HepG2 (cell line): Measurements from ENCODE around the gene TEX261. TPM values are rescaled to one million over a fixed set of nuclear protein-coding genes. Genes with fewer than 3 reads are reported as not detected.

Experiments used
- CTCF ChIP-seq: sonication (generic); formaldehyde crosslinking; IDR thresholded peaks from 2 replicates; pipeline ENCODE4 v1.5.0; 2020; ENCODE audit warnings: mild to moderate bottlenecking, missing genetic modification reagents, moderate library complexity
- DBP ChIP-seq: sonication (generic); formaldehyde crosslinking; IDR thresholded peaks from 2 replicates; pipeline ENCODE4 v1.4.0; 2020; ENCODE audit warnings: missing genetic modification reagents; ENCODE audit errors: not compliant biosample characterization
- ELK4 ChIP-seq: sonication (generic); formaldehyde crosslinking; IDR thresholded peaks from 2 replicates; pipeline ENCODE4 v1.9.0; 2021; ENCODE audit warnings: missing genetic modification reagents, borderline replicate concordance
- FOXO1 ChIP-seq: sonication (generic); formaldehyde crosslinking; IDR thresholded peaks from 2 replicates; pipeline ENCODE4 v1.4.0; 2020; ENCODE audit warnings: missing genetic modification reagents
- GMEB2 ChIP-seq: IDR thresholded peaks from 2 replicates; pipeline ENCODE4 v1.6.1; 2016; ENCODE audit warnings: missing biosample characterization, missing genetic modification reagents, low read depth
- TBX3 ChIP-seq: fragments of 450-650 bp; IDR thresholded peaks from 2 replicates; pipeline ENCODE4 v1.6.1; 2017; ENCODE audit warnings: antibody characterized with exemption, mild to moderate bottlenecking, inconsistent platforms, borderline replicate concordance
- ZFP91 ChIP-seq: sonication (generic); formaldehyde crosslinking; IDR thresholded peaks from 2 replicates; pipeline ENCODE4 v1.9.0; 2022; ENCODE audit warnings: missing genetic modification reagents, mild to moderate bottlenecking, borderline replicate concordance
- ZNF275 ChIP-seq: sonication (generic); formaldehyde crosslinking; IDR thresholded peaks from 2 replicates; pipeline ENCODE4 v1.8.0; 2022; ENCODE audit warnings: missing genetic modification reagents, mild to moderate bottlenecking, inconsistent platforms, borderline replicate concordance
- ZNF318 ChIP-seq: sonication (generic); formaldehyde crosslinking; IDR thresholded peaks from 2 replicates; pipeline ENCODE4 v1.4.0; 2020; ENCODE audit warnings: mild to moderate bottlenecking, missing genetic modification reagents
- ZNF543 ChIP-seq: sonication (generic); formaldehyde crosslinking; IDR thresholded peaks from 2 replicates; pipeline ENCODE4 v1.4.0; 2020; ENCODE audit warnings: mild to moderate bottlenecking, missing genetic modification reagents
- polyA plus RNA-seq, 8 experiments: library from polyadenylated mRNA; depleted of rRNA in 3 of 8; stranded (reverse) in 7 of 8; unstranded in 1 of 8; fragments of >200 nt; fragmentation: Illumina TruSeq in 4 of 8; extraction: Trizol in 4 of 8; gene quantifications; 2 replicates each; pipeline versions ENCODE4 v1.2.1 to v1.2.3, GENCODE V29; 2011 to 2016; ENCODE audit warnings: low read depth in 4 of 8, missing spikeins in 1 of 8, mixed read lengths in 1 of 8; ENCODE audit not compliant: insufficient read depth in 1 of 8
- total RNA-seq, 5 experiments: library from RNA; depleted of rRNA; stranded (reverse); fragments of >200 nt; fragmentation: Illumina TruSeq; extraction: Trizol; gene quantifications; 2 replicates each; pipeline ENCODE4 v1.2.3, GENCODE V29; 2016; ENCODE audit warnings: low read depth in 1 of 5

Gene TEX261
- total and polyA plus RNA-seq, 2 of the 13 experiments (the other 11 are each of a cell fraction or from before 2014, with no cell fraction given) = 43.8 to 78.7 TPM

GRCh38 chr2:70948337-70949003 is 46.2 kb downstream of the TEX261 start (continued):
- TF ChIP-seq ZNF318 (CRISPR knock-in tag) (peak; percentile 92), DBP (CRISPR knock-in tag) (peak; percentile 79), ZNF275 (CRISPR knock-in tag) (no peak), FOXO1 (CRISPR knock-in tag) (peak; percentile 17; the same call in 1 of the 2 replicates), ZFP91 (peak; percentile 78), GMEB2 (no peak), CTCF (CRISPR knock-in tag) (peak; percentile 98), ELK4 (CRISPR knock-in tag) (0 out of 2 replicates have a peak, but pooled peaks have one; percentile 57), TBX3 (no peak), ZNF543 (CRISPR knock-in tag) (no peak)
